GM23248 (cell line): ENCODE data around the gene KLK1. TPM values are rescaled to one million over a fixed set of nuclear protein-coding genes. Genes with fewer than 3 reads are reported as not detected.

Experiments
- DNase-seq: peaks from one replicate; pipeline ENCODE4 v3.0.0-alpha.2; 2015
- H2AFZ ChIP-seq: fragments of 200-600 bp; sonication (generic); 2 replicates; pipeline ENCODE4 v1.6.1; 2016; ENCODE audit warnings: antibody characterized with exemption
- H3F3A ChIP-seq: fragments of 200-600 bp; sonication (generic); 2 replicates; pipeline ENCODE4 v1.6.1; 2016; ENCODE audit warnings: mild to moderate bottlenecking, antibody characterized with exemption, mixed run types; ENCODE audit not compliant: insufficient read depth
- H3K27ac ChIP-seq: fragments of 200-600 bp; sonication (generic); 2 replicates; pipeline ENCODE4 v1.5.1; 2016; ENCODE audit warnings: mild to moderate bottlenecking
- H3K27me3 ChIP-seq: fragments of 200-600 bp; sonication (generic); replicated peaks from 2 replicates; pipeline ENCODE4 v1.6.1; 2016; ENCODE audit warnings: mild to moderate bottlenecking; ENCODE audit not compliant: insufficient read depth
- H3K36me3 ChIP-seq: fragments of 200-600 bp; sonication (generic); 2 replicates; pipeline ENCODE4 v1.6.1; 2016; ENCODE audit warnings: low read depth, mild to moderate bottlenecking
- H3K4me1 ChIP-seq: fragments of 200-600 bp; sonication (generic); 2 replicates; pipeline ENCODE4 v1.6.1; 2016; ENCODE audit warnings: mild to moderate bottlenecking; ENCODE audit not compliant: insufficient read depth
- H3K4me2 ChIP-seq: fragments of 200-600 bp; sonication (generic); one replicate; pipeline ENCODE4 v1.6.1; 2016; ENCODE audit warnings: mild to moderate bottlenecking; ENCODE audit not compliant: unreplicated experiment
- H3K4me3 ChIP-seq: fragments of 200-600 bp; sonication (generic); 2 replicates; pipeline ENCODE4 v1.5.1; 2016; ENCODE audit warnings: mild to moderate bottlenecking
- H3K79me2 ChIP-seq: fragments of 200-600 bp; sonication (generic); 2 replicates; pipeline ENCODE4 v1.6.1; 2016; ENCODE audit warnings: mild to moderate bottlenecking; ENCODE audit not compliant: insufficient read depth
- H3K9ac ChIP-seq: fragments of 200-600 bp; sonication (generic); 2 replicates; pipeline ENCODE4 v1.6.1; 2016; ENCODE audit warnings: mild to moderate bottlenecking
- H3K9me2 ChIP-seq: fragments of 200-600 bp; sonication (generic); 2 replicates; pipeline ENCODE4 v1.6.1; 2016; ENCODE audit warnings: mixed run types, mild to moderate bottlenecking, moderate library complexity; ENCODE audit not compliant: insufficient read depth
- H3K9me3 ChIP-seq: fragments of 200-600 bp; sonication (generic); one replicate; pipeline ENCODE4 v1.6.1; 2017; ENCODE audit warnings: low read depth
- H4K20me1 ChIP-seq: fragments of 200-600 bp; sonication (generic); 2 replicates; pipeline ENCODE4 v1.6.0; 2016; ENCODE audit not compliant: insufficient read depth
- EZH2 ChIP-seq: fragments of 200-600 bp; sonication (generic); IDR thresholded peaks from 2 replicates; pipeline ENCODE4 v1.6.1; 2018; ENCODE audit warnings: antibody characterized with exemption, mild to moderate bottlenecking; ENCODE audit not compliant: insufficient read depth, poor library complexity, severe bottlenecking
- EZH2phosphoT487 ChIP-seq: fragments of 200-600 bp; sonication (generic); IDR thresholded peaks from 2 replicates; pipeline ENCODE4 v1.6.1; 2018; ENCODE audit warnings: antibody characterized with exemption, moderate library complexity, mild to moderate bottlenecking, low read depth; ENCODE audit not compliant: insufficient read depth
- WGBS, 2 experiments: methylation state at CpG; one replicate each; pipeline ENCODE4 v1.1.6; 2015 to 2017; ENCODE audit warnings: low lambda C conversion rate in 2 of 2, low coverage in 1 of 2; ENCODE audit errors: missing lambda C conversion rate in 2 of 2; 5-methylcytosine and 5-hydroxymethylcytosine counted together
- in situ Hi-C: fragments of 300-500 bp; cut with MboI; formaldehyde crosslinking; loops from 2 replicates; pipeline ENCODE4 v1.15.0; 2020
- polyA plus RNA-seq: library from polyadenylated mRNA; unstranded; fragments of >200 nt; fragmentation: Nextera tagmentation; extraction: Ambion mirVana; gene quantifications from 2 replicates; pipeline ENCODE4 v1.2.1, GENCODE V29; 2016
- total RNA-seq: library from RNA; depleted of rRNA; stranded (reverse); fragments of >200 nt; shearing (Covaris generic); gene quantifications from 2 replicates; pipeline ENCODE4 v1.2.3, GENCODE V29; 2014

Gene KLK1
- total and polyA plus RNA-seq, 2 experiments from 2014 or later: not detected

- TF ChIP-seq EZH2phosphoT487 (no peak), EZH2 (no peak)
- H3K79me2 ChIP-seq: no peaks in the 10 kb centered on the region
- peaks cover 6% of the 10 kb centered on the region; the same call in 1 of the 2 replicates for H3K27me3 ChIP-seq
- peak overlapping the region; percentile 71 for H3K4me3 ChIP-seq
- H4K20me1 ChIP-seq: no peaks in the 10 kb centered on the region
- no peaks in the 10 kb centered on the region for H3K9me3 ChIP-seq
- no peaks in the 10 kb centered on the region for H3K4me1 ChIP-seq
- peak overlapping the region; percentile 70 for H3K4me2 ChIP-seq
- no peaks in the 10 kb centered on the region for H3K9me2 ChIP-seq
- peak overlapping the region; percentile 84 for H2AFZ ChIP-seq
- in situ Hi-C loops: no loop called here
- peak overlapping the region; percentile 19; the same call in 1 of the 2 replicates for H3K9ac ChIP-seq
- DNase-seq: peak; percentile 79
- no peaks in the 10 kb centered on the region for H3K36me3 ChIP-seq
- no peaks in the 10 kb centered on the region for H3F3A ChIP-seq
- no peak overlapping the region for H3K27ac ChIP-seq
- WGBS, 2 experiments: 5 to 7% methylated on average over 41 to 55 of the region's 67 CpGs
Measured at GRCh38 chr19:50835785-50836542, 12.4 kb upstream of the KLK1 start.

GRCh38 chr19:50835103-50835784 is 11.7 kb upstream of the KLK1 start:
- Histone ChIP-seq H3K9me2 (no peaks in the 10 kb centered on the region), H3K9ac (peak overlapping the region; percentile 19; the same call in 1 of the 2 replicates)
- peak; percentile 27 for DNase-seq

GRCh38 chr19:50833802-50834167 is 10.2 kb upstream of the KLK1 start:
- Histone ChIP-seq H3K4me3 (no peak overlapping the region), H4K20me1 (no peaks in the 10 kb centered on the region), H3K79me2 (no peaks in the 10 kb centered on the region), H3K4me2 (no peak overlapping the region), H3K27me3 (peaks cover 6% of the 10 kb centered on the region; the same call in 1 of the 2 replicates), H3K4me1 (no peaks in the 10 kb centered on the region), H3F3A (no peaks in the 10 kb centered on the region), H2AFZ (no peak overlapping the region), H3K27ac (no peak overlapping the region), H3K9me3 (no peaks in the 10 kb centered on the region), H3K36me3 (no peaks in the 10 kb centered on the region), H3K9me2 (no peaks in the 10 kb centered on the region), H3K9ac (no peak overlapping the region)
- no peak for DNase-seq
- 66 to 83% methylated on average over 6 of the region's 6 CpGs for WGBS, 2 experiments
- in situ Hi-C loops: no loop called here
- no peak for TF ChIP-seq EZH2
- TF ChIP-seq EZH2phosphoT487: no peak

More at GRCh38 chr19:50835103-50835784, 11.7 kb upstream of the KLK1 start:
- Histone ChIP-seq H3K79me2 (no peaks in the 10 kb centered on the region), H3K4me1 (no peaks in the 10 kb centered on the region), H3F3A (no peaks in the 10 kb centered on the region), H3K36me3 (no peaks in the 10 kb centered on the region), H2AFZ (peak overlapping the region; percentile 84), H3K4me2 (peak overlapping the region; percentile 70), H4K20me1 (no peaks in the 10 kb centered on the region), H3K27ac (no peak overlapping the region), H3K9me3 (no peaks in the 10 kb centered on the region), H3K27me3 (peaks cover 6% of the 10 kb centered on the region; the same call in 1 of the 2 replicates), H3K4me3 (peak overlapping the region; percentile 71)
- in situ Hi-C loops: no loop called here
- TF ChIP-seq EZH2 (no peak), EZH2phosphoT487 (no peak)
- WGBS, 2 experiments: 33% methylated on average over 13 of the region's 13 CpGs

- Histone ChIP-seq H3K27me3 (peaks cover 6% of the 10 kb centered on the region; the same call in 1 of the 2 replicates), H3K9ac (no peak within 1 kb of the TSS), H4K20me1 (no peaks in the 10 kb centered on the region), H3F3A (no peaks in the 10 kb centered on the region), H3K4me2 (no peak within 1 kb of the TSS), H3K4me1 (no peaks in the 10 kb centered on the region), H3K9me3 (no peaks in the 10 kb centered on the region), H3K4me3 (no peak within 1 kb of the TSS), H3K27ac (no peak within 1 kb of the TSS), H2AFZ (no peak within 1 kb of the TSS), H3K79me2 (no peaks in the 10 kb centered on the region), H3K36me3 (no peaks in the 10 kb centered on the region), H3K9me2 (no peaks in the 10 kb centered on the region)
- WGBS, 2 experiments: 15 to 19% methylated on average over 7 to 8 of the region's 8 CpGs
- TF ChIP-seq EZH2 (no peak), EZH2phosphoT487 (no peak)
- DNase-seq: no peak
- in situ Hi-C loops: no loop called here
Measured at GRCh38 chr19:50833117-50833801, 9.7 kb upstream of the KLK1 start, which contains the start of gene KLK15. KLK15 (minus strand) TSS chr19:50833574; CDS start chr19:50831492, 2,082 bp downstream.
